CD4-positive, alpha-beta T cell treated with Interleukin-21 for 1 hour (primary cell): ENCODE measurements around the gene SLC22A13.
"Not testable (repeated sequence)": the region's sequence is repeated elsewhere in the genome, so short reads cannot be mapped to it uniquely, and the experiment has no call there.

ENCODE experiments used
- DNase-seq: peaks from one replicate; pipeline ENCODE4 v3.0.0-alpha.2; 2020

Gene SLC22A13, protein sequence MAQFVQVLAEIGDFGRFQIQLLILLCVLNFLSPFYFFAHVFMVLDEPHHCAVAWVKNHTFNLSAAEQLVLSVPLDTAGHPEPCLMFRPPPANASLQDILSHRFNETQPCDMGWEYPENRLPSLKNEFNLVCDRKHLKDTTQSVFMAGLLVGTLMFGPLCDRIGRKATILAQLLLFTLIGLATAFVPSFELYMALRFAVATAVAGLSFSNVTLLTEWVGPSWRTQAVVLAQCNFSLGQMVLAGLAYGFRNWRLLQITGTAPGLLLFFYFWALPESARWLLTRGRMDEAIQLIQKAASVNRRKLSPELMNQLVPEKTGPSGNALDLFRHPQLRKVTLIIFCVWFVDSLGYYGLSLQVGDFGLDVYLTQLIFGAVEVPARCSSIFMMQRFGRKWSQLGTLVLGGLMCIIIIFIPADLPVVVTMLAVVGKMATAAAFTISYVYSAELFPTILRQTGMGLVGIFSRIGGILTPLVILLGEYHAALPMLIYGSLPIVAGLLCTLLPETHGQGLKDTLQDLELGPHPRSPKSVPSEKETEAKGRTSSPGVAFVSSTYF

DNA sequence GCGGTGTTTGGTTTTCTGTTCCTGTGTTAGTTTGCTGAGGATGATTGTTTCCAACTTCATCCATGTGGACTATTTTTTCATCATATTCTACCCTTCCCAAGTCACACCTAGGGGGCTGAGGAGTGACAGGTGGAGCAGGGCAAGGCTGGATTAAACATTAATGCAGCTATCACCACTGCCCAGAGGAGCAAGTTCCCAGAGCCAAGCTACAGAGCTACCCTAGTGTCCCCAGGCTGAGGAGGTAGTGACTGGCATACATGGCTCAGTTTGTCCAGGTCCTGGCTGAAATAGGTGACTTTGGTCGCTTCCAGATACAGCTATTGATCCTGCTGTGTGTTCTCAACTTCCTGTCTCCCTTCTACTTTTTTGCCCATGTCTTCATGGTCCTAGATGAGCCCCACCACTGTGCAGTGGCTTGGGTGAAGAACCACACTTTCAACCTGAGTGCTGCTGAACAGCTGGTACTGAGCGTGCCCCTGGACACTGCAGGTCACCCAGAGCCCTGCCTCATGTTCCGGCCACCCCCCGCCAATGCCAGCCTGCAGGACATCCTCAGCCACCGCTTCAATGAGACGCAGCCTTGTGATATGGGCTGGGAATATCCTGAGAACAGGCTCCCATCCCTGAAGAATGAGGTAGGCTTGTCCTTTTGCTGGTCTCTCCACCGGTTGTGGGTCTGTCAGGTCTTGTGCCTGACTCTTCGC, at the start of gene SLC22A13:
TSS of gene SLC22A13 (plus strand) at position 209 of the 704 bp plus-strand sequence. CDS start at position 258, 49 bp downstream.
- no peak for DNase-seq

DNA sequence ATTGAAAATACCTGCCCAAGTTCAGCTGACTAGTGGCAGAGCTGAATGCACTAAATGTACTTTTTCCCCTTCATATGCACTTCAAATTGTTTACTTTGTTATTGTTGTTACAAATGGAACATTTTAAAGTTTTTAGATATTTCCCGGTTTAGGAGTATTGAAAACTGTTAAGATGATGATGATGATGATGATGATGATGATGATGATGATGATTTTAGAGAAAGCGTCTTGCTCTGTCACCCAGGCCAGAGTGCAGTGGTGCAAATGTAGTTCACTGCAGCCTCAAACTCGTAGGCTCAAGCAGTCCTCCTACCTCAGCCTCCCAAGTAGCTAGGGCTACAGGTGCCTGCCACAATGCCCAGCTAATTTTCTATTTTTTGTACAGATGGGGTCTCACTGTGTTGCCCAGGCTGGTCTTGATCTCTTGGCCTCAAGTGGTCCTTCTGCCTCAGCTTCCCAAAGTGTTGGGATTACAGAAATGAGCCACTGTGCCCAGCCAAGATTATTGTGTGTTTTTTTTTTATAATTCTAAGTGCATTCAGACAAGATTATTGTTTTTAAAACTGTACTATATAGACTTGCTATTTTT, 45.9 kb upstream of the SLC22A13 start:
- no peak for DNase-seq

- no peak for DNase-seq
Observed at GRCh38 chr3:38221005-38221404, 44.6 kb upstream of the SLC22A13 start.

- DNase-seq: no peak
Observed at GRCh38 chr3:38222032-38222634, 43.5 kb upstream of the SLC22A13 start.

- DNase-seq: no peak
Observed at GRCh38 chr3:38224357-38224756, 41.3 kb upstream of the SLC22A13 start.

- no peak for DNase-seq
Observed at GRCh38 chr3:38226273-38226672, 39.3 kb upstream of the SLC22A13 start.

DNA sequence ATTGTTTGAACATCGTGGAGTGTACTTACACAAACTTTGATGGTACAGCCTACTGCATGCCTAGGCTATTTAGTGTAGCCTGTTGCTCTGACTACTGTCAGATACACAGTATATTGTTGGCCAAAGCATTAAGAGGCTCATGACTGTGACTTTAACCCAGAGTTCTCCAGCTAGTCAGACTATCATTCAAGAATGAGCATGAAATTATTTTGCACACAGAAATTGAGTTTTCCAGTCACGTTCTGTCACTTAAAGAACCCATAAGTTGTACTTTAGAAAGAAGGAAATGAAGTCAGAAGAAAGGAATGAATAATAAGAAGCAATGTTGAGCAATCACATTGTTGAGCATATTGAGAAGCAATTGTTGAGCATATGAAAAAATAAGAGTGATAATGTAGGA, 37.6 kb upstream of the SLC22A13 start:
- DNase-seq: no peak

DNA sequence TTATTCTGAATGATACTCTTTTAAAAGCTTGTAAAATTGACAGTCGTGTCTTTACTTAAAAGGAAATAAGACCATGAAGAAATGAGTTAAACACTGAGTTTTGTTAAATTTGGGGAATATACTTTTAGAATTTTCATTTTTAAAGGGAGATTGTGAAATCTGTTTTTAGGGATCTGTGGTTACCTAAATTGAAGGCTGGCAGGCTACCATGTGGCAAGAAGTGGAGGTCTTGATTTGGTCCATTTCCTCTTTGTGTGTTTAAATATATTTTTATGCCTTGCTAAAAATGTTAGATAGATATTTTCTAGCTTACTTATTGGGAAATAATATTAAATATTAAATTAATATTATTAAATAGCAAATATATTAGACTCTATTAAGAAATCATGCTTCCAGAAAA, 36.6 kb upstream of the SLC22A13 start:
- no peak for DNase-seq

DNA sequence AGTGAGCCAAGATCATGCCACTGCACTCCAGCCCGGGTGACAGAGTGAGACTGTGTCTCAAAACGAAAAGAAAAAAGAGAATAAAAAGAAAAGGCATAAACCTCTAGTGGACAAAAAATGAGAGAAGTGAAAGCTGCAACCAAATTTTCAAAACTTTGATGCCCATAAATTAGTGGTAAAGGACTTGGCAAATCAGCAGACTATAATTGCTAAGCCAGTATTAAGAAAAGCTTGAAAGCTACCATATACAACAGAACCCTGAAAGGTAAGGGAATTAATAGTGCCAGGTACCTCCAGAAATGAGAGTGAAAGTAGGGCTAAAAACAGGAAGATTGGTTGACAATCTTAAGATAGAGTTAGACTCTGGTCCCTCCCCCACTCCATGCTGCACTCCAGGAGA, 32.9 kb upstream of the SLC22A13 start:
- no peak for DNase-seq

- no peak for DNase-seq
Observed at GRCh38 chr3:38235466-38235865, 30.1 kb upstream of the SLC22A13 start.

- no peak for DNase-seq
Observed at GRCh38 chr3:38238416-38239008, 27.1 kb upstream of the SLC22A13 start.

DNA sequence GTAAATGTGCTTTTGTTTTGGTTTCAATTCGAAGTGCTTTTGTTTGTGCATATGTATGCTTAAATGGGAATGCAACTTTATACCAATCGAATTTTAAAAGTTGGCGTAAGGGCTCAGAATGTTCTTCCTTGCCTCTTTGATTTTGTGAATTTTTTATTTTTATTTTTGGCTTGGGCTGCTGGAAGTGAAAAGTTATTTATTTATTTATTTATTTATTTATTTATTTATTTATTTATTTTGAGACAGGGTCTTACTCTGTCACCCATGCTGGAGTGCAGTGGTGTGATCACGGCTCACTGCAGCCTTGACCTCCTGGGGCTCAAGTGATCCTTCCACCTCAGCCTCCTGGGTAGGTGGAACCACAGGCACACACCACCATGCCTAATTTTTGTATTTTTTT, 22.8 kb upstream of the SLC22A13 start:
- not testable (repeated sequence) for DNase-seq

DNA sequence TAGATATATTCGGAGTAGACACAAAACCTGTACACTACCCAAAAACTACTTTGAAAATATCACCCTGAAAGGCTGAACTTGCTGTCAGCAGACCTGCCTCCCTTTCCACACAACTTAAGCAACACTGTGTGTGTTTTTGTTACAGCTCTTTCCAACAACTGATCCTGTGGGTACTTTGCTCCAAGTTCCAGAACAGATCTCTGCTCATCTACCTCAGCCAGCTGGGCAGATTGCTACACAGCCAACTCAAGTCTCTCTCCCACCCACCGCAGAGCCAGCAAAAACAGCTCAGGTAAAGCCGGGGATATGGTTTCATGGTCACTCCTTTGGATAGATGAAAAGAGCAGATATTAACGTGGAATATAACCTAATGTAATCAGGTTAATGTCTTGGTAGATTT, 19.7 kb upstream of the SLC22A13 start:
- DNase-seq: no peak

GRCh38 chr3:38247366-38248035, 18.1 kb upstream of the SLC22A13 start:
- no peak for DNase-seq

DNA sequence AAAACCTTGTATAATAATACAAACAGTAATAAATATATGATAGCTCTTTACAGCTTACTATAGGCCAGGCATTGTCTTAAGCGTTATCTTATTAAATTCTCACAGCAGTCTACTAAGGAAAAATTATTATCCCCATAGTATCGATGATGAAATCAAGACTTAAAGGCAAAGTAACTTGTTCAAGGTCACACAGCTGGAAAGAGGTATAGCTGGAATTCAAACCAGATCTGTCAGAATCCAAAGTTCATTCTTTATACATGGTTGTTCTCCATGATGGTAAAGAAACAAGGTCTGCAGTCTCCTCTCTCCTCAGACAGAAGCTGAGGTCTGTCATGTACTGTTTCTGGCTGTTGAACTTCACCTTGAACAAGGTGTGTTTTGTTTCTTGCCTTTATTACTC, 15.4 kb upstream of the SLC22A13 start:
- no peak for DNase-seq

GRCh38 chr3:38251197-38251596, 14.4 kb upstream of the SLC22A13 start:
- no peak for DNase-seq

DNA sequence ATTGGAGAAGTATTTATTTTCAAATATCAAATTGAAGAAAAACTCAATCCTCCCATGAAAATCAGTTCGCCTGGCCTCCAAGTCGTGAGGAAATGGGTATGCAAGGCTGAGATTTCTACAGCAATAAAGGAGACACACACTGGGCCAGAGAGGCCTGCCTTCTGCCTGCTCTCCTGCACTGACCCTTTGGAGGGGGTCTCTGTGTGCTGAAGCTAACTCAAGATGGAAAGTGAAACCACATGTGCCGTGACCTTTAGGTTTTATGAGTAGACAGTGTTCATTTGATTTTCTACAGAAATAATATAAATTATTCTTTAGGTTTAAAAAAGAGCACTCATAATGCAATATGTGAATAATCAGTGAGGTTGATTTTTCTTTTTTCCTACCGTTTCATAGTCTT, 11.9 kb upstream of the SLC22A13 start:
- DNase-seq: no peak

DNA sequence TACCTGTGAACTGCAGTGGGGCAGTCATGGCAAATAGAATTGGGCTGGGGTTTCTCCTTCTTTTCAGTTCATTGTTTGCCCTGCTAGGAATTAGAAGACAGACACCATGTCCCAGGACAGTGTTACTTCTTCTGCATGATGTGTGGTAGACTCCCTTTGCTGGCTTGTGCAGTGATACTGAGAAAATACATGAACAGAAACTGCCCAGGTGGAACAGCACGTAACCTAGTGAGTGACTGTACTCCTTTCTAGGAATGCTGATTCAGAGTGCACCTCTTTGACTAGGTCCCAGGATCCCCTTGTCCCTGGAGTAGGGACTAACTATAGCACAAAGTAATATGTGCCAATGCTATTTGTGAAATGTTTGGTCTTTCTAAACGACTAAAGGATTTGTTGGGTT, 10.7 kb upstream of the SLC22A13 start:
- DNase-seq: no peak

- DNase-seq: no peak
Observed at GRCh38 chr3:38255627-38256026, 10.0 kb upstream of the SLC22A13 start.

GRCh38 chr3:38257583-38257982, 8.0 kb upstream of the SLC22A13 start:
- no peak for DNase-seq

DNA sequence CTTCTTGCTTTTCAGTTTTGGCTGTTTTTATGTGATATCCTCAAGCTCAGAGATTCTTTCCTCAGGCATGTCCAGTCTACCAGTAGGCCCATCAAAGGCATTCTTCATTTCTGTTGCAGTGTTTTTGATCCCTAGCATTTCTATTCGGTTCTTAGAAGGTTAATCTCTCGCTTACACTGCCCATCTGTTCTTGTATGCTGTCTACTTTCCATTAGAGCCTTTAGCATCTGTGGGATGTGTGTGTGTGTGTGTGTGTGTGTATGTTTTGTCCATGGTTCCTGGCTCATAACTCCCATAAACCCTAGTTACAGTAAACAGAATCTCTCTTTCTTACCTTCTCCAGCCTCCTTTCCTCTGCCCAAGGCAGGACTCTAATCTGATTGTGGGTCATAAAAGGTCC, 5.1 kb upstream of the SLC22A13 start:
- no peak for DNase-seq

DNA sequence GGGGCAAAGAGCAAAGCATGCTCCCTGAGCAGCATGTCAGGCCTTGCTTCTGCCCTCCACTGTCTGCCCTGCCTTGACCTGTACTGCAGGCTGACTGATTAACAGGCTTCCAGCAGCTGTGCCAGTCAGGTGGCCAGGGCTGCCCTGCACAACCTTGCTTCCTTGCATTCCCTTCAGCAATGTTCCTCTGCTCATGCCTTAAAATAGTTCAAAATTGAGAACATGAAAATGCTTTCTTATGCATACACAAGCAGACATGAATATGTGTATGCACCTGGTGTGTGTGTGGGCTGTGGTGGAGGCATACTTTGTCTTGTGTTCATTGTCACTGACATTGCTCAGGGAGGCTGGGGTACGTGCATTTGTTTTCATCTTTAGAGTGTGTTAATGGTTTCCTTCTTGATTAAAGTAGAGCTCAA, 1.2 kb upstream of the SLC22A13 start:
- DNase-seq: no peak
